K562 (cell line): Measurements from ENCODE around the gene POLD4. TPM values are rescaled to one million over a fixed set of nuclear protein-coding genes. Genes with fewer than 3 reads are reported as not detected.
A peak's percentile ranks its signal among the peaks of the same experiment; 100 is the strongest.

Source experiments
- CBX5 ChIP-seq: IDR thresholded peaks from 2 replicates; pipeline ENCODE4 v1.6.1; 2014; ENCODE audit warnings: low read depth, borderline replicate concordance
- CC2D1A ChIP-seq: fragments of 450-650 bp; IDR thresholded peaks from 2 replicates; pipeline ENCODE4 v1.6.1; 2017; ENCODE audit warnings: mild to moderate bottlenecking
- MYC ChIP-seq, 2 experiments: fragments of 250-450 bp in 1 of 2; sonication (Bioruptor Pico) in 1 of 2; IDR thresholded peaks; 2 replicates each; pipeline versions ENCODE4 v1.5.1 to v1.6.1; 2012 to 2021; ENCODE audit warnings: low read depth in 2 of 2, borderline replicate concordance in 1 of 2, improper control_type of control experiment in 1 of 2, low read length in 1 of 2, mild to moderate bottlenecking in 1 of 2, moderate library complexity in 1 of 2
- RCOR1 ChIP-seq, 2 experiments: IDR thresholded peaks; 2 replicates each; pipeline ENCODE4 v1.6.1; 2012; ENCODE audit warnings: low read depth in 2 of 2, low read length in 2 of 2, borderline replicate concordance in 1 of 2, improper control_type of control experiment in 1 of 2
- STAG1 ChIP-seq: sonication (generic); formaldehyde crosslinking; IDR thresholded peaks from 2 replicates; pipeline ENCODE4 v1.5.0; 2020; ENCODE audit warnings: missing genetic modification reagents, borderline replicate concordance
- TBP ChIP-seq: optimal IDR thresholded peaks from 2 replicates; pipeline ENCODE3; 2011; ENCODE audit warnings: low read depth, low read length, improper control_type of control experiment
- polyA plus RNA-seq, 8 experiments: library from polyadenylated mRNA; depleted of rRNA in 4 of 8; stranded (reverse) in 5 of 8; unstranded in 3 of 8; fragments of >200 nt; fragmentation: Nextera tagmentation in 2 of 8; fragmentation: Illumina TruSeq in 1 of 8; extraction: Ambion mirVana in 2 of 8; extraction: Trizol in 1 of 8; gene quantifications; 2 replicates each; pipeline versions ENCODE4 v1.2.1 to v1.2.3, GENCODE V29; 2011 to 2014; ENCODE audit warnings: inconsistent platforms in 1 of 8, missing spikeins in 1 of 8
- total RNA-seq, 7 experiments: library from RNA; depleted of rRNA in 6 of 7; stranded (reverse); fragments of >200 nt in 6 of 7; fragmentation: Illumina TruSeq in 2 of 7; extraction: Trizol in 2 of 7; gene quantifications; 2 replicates each; pipeline versions ENCODE4 v1.2.1 to v1.2.3, GENCODE V29; 2011 to 2021; ENCODE audit warnings: low replicate concordance in 1 of 7
- TF ChIP-seq, protein P1 (sequence below): fragments of 250-450 bp; sonication (Bioruptor Pico); IDR thresholded peaks from 2 replicates; pipeline ENCODE4 v1.5.0; 2020; ENCODE audit warnings: mild to moderate bottlenecking, borderline replicate concordance
- TF ChIP-seq, protein P2 (sequence below): fragments of 450-650 bp; IDR thresholded peaks from 2 replicates; pipeline ENCODE4 v1.6.1; 2016; ENCODE audit warnings: low read depth
- TF ChIP-seq, protein P3 (sequence below): sonication (generic); formaldehyde crosslinking; IDR thresholded peaks from 2 replicates; pipeline ENCODE4 v1.8.1; 2023; ENCODE audit warnings: mild to moderate bottlenecking, missing genetic modification reagents
- TF ChIP-seq, protein P4 (sequence below): fragments of 250-450 bp; sonication (Bioruptor Pico); IDR thresholded peaks from 2 replicates; pipeline ENCODE4 v1.4.0; 2020; ENCODE audit warnings: borderline replicate concordance

Gene POLD4
- total and polyA plus RNA-seq, 9 of the 15 experiments (the other 6 are each of a cell fraction or from before 2014, with no cell fraction given): 5.8 to 64.5 (median 18.3) TPM

DNA sequence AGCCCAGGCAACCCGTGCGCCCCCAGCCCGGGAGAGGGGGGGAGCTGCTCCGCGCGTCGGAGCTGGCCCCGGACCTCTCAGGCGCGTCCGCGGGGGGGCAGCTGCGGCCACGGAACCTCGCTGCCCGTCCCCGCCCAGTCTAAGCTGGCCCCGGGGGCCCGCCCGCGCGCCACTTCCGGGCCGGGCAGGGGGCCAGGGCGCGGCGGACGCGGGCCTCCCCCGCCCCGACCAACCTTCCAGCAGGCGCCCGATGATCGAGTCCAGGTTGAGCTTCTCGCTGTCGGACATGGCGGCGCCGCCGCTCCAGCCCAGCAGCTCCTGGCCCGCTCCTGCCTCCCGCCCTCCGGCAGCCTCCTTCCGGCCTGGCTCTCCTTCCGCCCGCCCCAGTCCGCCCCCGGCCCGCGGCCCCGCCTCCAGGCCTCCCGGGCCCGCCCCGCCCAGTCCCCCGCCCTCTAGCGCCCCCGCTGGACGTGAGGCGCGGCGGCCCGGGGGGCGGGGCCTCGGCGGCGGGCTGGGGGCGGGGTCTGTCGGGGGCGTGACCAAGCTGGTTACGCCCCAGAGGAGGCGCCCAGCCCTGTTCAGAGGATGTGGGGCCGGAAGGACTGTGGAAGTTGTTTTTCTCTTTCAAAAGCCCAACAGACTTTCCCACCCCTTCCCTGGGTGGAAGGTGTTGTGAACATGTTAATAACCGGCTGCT lies 48.3 kb upstream of the POLD4 start, which contains the start of gene PPP1CA (continued):
- TF ChIP-seq TBP (peak; percentile 5), RCOR1 (IDR thresholded peaks at IDR 0.05; ENCODE audit: borderline replicate concordance in 1 of 2, low read depth in 2 of 2, low read length in 2 of 2) (no peak), CBX5 (no peak), STAG1 (CRISPR knock-in tag) (peak; percentile 18; the same call in 1 of the 2 replicates), CC2D1A (no peak), MYC (IDR thresholded peaks at IDR 0.05; ENCODE audit: low read depth, low read length) (no peak), MYC (CRISPR knock-in tag; IDR thresholded peaks at IDR 0.05; ENCODE audit: borderline replicate concordance, low read depth) (no peak)
- TF ChIP-seq, protein P1, sequence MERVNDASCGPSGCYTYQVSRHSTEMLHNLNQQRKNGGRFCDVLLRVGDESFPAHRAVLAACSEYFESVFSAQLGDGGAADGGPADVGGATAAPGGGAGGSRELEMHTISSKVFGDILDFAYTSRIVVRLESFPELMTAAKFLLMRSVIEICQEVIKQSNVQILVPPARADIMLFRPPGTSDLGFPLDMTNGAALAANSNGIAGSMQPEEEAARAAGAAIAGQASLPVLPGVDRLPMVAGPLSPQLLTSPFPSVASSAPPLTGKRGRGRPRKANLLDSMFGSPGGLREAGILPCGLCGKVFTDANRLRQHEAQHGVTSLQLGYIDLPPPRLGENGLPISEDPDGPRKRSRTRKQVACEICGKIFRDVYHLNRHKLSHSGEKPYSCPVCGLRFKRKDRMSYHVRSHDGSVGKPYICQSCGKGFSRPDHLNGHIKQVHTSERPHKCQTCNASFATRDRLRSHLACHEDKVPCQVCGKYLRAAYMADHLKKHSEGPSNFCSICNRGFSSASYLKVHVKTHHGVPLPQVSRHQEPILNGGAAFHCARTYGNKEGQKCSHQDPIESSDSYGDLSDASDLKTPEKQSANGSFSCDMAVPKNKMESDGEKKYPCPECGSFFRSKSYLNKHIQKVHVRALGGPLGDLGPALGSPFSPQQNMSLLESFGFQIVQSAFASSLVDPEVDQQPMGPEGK (CRISPR knock-in tag): no peak
- TF ChIP-seq, protein P2, sequence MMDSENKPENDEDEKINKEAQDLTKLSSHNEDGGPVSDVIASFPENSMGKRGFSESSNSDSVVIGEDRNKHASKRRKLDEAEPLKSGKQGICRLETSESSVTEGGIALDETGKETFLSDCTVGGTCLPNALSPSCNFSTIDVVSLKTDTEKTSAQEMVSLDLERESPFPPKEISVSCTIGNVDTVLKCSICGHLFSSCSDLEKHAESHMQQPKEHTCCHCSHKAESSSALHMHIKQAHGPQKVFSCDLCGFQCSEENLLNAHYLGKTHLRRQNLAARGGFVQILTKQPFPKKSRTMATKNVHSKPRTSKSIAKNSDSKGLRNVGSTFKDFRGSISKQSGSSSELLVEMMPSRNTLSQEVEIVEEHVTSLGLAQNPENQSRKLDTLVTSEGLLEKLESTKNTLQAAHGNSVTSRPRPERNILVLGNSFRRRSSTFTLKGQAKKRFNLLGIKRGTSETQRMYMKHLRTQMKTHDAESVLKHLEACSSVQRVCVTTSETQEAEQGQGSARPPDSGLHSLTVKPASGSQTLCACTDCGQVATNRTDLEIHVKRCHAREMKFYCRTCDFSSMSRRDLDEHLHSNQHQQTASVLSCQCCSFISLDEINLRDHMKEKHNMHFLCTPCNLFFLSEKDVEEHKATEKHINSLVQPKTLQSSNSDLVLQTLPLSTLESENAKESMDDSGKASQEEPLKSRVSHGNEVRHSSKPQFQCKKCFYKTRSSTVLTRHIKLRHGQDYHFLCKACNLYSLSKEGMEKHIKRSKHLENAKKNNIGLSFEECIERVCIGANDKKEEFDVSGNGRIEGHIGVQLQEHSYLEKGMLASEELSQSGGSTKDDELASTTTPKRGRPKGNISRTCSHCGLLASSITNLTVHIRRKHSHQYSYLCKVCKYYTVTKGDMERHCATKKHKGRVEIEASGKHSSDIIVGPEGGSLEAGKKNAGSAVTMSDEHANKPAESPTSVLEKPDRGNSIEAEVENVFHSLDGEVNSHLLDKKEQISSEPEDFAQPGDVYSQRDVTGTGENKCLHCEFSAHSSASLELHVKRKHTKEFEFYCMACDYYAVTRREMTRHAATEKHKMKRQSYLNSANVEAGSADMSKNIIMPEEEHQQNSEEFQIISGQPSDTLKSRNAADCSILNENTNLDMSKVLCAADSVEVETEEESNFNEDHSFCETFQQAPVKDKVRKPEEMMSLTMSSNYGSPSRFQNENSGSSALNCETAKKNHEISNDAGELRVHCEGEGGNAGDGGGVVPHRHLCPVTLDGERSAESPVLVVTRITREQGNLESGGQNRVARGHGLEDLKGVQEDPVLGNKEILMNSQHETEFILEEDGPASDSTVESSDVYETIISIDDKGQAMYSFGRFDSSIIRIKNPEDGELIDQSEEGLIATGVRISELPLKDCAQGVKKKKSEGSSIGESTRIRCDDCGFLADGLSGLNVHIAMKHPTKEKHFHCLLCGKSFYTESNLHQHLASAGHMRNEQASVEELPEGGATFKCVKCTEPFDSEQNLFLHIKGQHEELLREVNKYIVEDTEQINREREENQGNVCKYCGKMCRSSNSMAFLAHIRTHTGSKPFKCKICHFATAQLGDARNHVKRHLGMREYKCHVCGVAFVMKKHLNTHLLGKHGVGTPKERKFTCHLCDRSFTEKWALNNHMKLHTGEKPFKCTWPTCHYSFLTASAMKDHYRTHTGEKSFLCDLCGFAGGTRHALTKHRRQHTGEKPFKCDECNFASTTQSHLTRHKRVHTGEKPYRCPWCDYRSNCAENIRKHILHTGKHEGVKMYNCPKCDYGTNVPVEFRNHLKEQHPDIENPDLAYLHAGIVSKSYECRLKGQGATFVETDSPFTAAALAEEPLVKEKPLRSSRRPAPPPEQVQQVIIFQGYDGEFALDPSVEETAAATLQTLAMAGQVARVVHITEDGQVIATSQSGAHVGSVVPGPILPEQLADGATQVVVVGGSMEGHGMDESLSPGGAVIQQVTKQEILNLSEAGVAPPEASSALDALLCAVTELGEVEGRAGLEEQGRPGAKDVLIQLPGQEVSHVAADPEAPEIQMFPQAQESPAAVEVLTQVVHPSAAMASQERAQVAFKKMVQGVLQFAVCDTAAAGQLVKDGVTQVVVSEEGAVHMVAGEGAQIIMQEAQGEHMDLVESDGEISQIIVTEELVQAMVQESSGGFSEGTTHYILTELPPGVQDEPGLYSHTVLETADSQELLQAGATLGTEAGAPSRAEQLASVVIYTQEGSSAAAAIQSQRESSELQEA: no peak
- TF ChIP-seq, protein P3, sequence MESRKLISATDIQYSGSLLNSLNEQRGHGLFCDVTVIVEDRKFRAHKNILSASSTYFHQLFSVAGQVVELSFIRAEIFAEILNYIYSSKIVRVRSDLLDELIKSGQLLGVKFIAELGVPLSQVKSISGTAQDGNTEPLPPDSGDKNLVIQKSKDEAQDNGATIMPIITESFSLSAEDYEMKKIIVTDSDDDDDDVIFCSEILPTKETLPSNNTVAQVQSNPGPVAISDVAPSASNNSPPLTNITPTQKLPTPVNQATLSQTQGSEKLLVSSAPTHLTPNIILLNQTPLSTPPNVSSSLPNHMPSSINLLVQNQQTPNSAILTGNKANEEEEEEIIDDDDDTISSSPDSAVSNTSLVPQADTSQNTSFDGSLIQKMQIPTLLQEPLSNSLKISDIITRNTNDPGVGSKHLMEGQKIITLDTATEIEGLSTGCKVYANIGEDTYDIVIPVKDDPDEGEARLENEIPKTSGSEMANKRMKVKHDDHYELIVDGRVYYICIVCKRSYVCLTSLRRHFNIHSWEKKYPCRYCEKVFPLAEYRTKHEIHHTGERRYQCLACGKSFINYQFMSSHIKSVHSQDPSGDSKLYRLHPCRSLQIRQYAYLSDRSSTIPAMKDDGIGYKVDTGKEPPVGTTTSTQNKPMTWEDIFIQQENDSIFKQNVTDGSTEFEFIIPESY (CRISPR knock-in tag): no peak
- TF ChIP-seq, protein P4, sequence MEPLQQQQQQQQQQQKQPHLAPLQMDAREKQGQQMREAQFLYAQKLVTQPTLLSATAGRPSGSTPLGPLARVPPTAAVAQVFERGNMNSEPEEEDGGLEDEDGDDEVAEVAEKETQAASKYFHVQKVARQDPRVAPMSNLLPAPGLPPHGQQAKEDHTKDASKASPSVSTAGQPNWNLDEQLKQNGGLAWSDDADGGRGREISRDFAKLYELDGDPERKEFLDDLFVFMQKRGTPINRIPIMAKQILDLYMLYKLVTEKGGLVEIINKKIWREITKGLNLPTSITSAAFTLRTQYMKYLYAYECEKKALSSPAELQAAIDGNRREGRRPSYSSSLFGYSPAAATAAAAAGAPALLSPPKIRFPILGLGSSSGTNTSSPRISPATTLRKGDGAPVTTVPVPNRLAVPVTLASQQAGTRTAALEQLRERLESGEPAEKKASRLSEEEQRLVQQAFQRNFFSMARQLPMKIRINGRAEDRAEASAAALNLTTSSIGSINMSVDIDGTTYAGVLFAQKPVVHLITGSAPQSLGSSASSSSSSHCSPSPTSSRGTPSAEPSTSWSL (CRISPR knock-in tag): no peak
